ENCODE measurements around the gene PPP6C.

DNA sequence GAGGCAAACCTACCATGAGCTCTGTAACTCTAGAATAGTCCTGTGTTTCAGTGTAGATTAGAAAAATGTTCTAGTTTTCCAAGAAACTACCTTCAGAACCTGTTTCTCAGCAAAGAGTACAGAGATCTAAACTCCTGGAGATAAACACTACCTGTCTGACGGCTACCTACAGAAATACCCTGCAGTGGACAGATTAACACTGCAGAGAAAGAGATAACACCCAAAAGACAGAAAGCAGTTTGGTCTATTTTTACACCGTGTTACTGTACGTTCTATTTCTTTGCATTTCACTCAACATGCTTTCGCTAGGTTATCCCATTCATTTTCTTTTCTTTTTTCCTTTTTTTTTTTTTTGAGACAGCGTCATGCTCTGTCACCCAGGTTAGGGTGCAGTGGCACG, 57.8 kb downstream of the PPP6C start:
- TF ChIP-seq POLR2A (IDR thresholded peaks at IDR 0.05; ENCODE audit: low read depth, low read length) (no peak), TAF1 (IDR thresholded peaks at IDR 0.05; ENCODE audit: borderline replicate concordance, low read depth, low read length) (no peak)
